GM21381 (cell line): ENCODE results near the gene POLE.

Experiments
- ATAC-seq: cut with Tn5 transposase; IDR thresholded peaks from one replicate; pipeline ENCODE4 v1.9.1; 2021; ENCODE audit warnings: mild to moderate bottlenecking, moderate library complexity; ENCODE audit not compliant: unreplicated experiment

POLE gene

GRCh38 chr12:132632521-132633228 lies 54.5 kb downstream of the POLE start:
- no peak for ATAC-seq

- no peak for ATAC-seq
These were observed 55.5 kb downstream of the POLE start for GRCh38 chr12:132631666-132632065.

GRCh38 chr12:132630672-132631071 lies 56.5 kb downstream of the POLE start:
- no peak for ATAC-seq

- ATAC-seq, result no peak
These were observed 57.8 kb downstream of the POLE start for GRCh38 chr12:132629330-132629729.

GRCh38 chr12:132625731-132626430 lies 61.3 kb downstream of the POLE start:
- no peak for ATAC-seq

GRCh38 chr12:132624910-132625630 lies 62.1 kb downstream of the POLE start:
- no peak for ATAC-seq

GRCh38 chr12:132624186-132624855 lies 62.8 kb downstream of the POLE start:
- no peak for ATAC-seq

GRCh38 chr12:132623072-132623869 lies 63.9 kb downstream of the POLE start:
- ATAC-seq, result no peak

- ATAC-seq, result no peak
These were observed 64.6 kb downstream of the POLE start for GRCh38 chr12:132622437-132623071.

- no peak for ATAC-seq
These were observed 65.3 kb downstream of the POLE start for GRCh38 chr12:132621657-132622435.

GRCh38 chr12:132620899-132621656 lies 66.1 kb downstream of the POLE start:
- ATAC-seq, result no peak

- no peak for ATAC-seq
These were observed 66.8 kb downstream of the POLE start for GRCh38 chr12:132620113-132620898.

- no peak for ATAC-seq
These were observed 67.6 kb downstream of the POLE start for GRCh38 chr12:132619386-132620112.

- ATAC-seq, result no peak
These were observed 68.1 kb downstream of the POLE start for GRCh38 chr12:132619071-132619385.

GRCh38 chr12:132618683-132619043 lies 68.5 kb downstream of the POLE start, which contains the start of gene P2RX2:
TSS of gene P2RX2 (plus strand) at chr12:132618776. CDS start at chr12:132618817, 41 bp downstream.
- no peak for ATAC-seq

GRCh38 chr12:132617822-132618682 lies 69.1 kb downstream of the POLE start:
- no peak for ATAC-seq
